ENCODE data around the gene AOX1. TPM values are rescaled to one million over a fixed set of nuclear protein-coding genes. Genes with fewer than 3 reads are reported as not detected.

The AOX1 gene
- polyA plus RNA-seq, 2 donors: 1.9 to 2.8 TPM

GRCh38 chr2:200586644-200586975, 796 bp downstream of the AOX1 start:
- 67 to 72% methylated on average over 9 of the region's 9 CpGs for WGBS, 2 donors
- H3K4me1 ChIP-seq (ENCODE audit: control insufficient read depth in 2 of 2, insufficient read depth in 2 of 2, low read length in 1 of 2): no peaks in the 10 kb centered on the region
- H3K36me3 ChIP-seq (ENCODE audit: control insufficient read depth in 2 of 2, insufficient read depth in 2 of 2, low read length in 1 of 2): no peaks in the 10 kb centered on the region
- no peaks in the 10 kb centered on the region for H3K27me3 ChIP-seq (ENCODE audit: control insufficient read depth in 1 of 2, insufficient read depth in 2 of 2, low read length in 2 of 2)
- H3K4me3 ChIP-seq (ENCODE audit: low read depth in 1 of 2, low read length in 2 of 2): no peak overlapping the region
- peak overlapping the region in 1 of 2 donors; percentile 52 for H3K27ac ChIP-seq (ENCODE audit: low read depth in 2 of 2, low read length in 1 of 2)
- H3K9me3 ChIP-seq (ENCODE audit: control insufficient read depth in 2 of 2, insufficient read depth in 1 of 2, low read depth in 1 of 2, low read length in 1 of 2): no peaks in the 10 kb centered on the region

- 83 to 93% methylated on average over 9 of the region's 9 CpGs for WGBS, 2 donors
Measured at GRCh38 chr2:200587007-200587616, 1.3 kb downstream of the AOX1 start.

GRCh38 chr2:200588076-200588678, 2.4 kb downstream of the AOX1 start:
- Histone ChIP-seq H3K4me1 (ENCODE audit: control insufficient read depth in 2 of 2, insufficient read depth in 2 of 2, low read length in 1 of 2) (no peaks in the 10 kb centered on the region), H3K4me3 (ENCODE audit: low read depth in 1 of 2, low read length in 2 of 2) (no peak overlapping the region), H3K27ac (ENCODE audit: low read depth in 2 of 2, low read length in 1 of 2) (no peak overlapping the region), H3K27me3 (ENCODE audit: control insufficient read depth in 1 of 2, insufficient read depth in 2 of 2, low read length in 2 of 2) (no peaks in the 10 kb centered on the region), H3K36me3 (ENCODE audit: control insufficient read depth in 2 of 2, insufficient read depth in 2 of 2, low read length in 1 of 2) (no peaks in the 10 kb centered on the region), H3K9me3 (ENCODE audit: control insufficient read depth in 2 of 2, insufficient read depth in 1 of 2, low read depth in 1 of 2, low read length in 1 of 2) (no peaks in the 10 kb centered on the region)
- WGBS, 2 donors: 74 to 86% methylated on average over 4 of the region's 4 CpGs

More at GRCh38 chr2:200587007-200587616, 1.3 kb downstream of the AOX1 start:
- H3K36me3 ChIP-seq (ENCODE audit: control insufficient read depth in 2 of 2, insufficient read depth in 2 of 2, low read length in 1 of 2): no peaks in the 10 kb centered on the region
- no peaks in the 10 kb centered on the region for H3K27me3 ChIP-seq (ENCODE audit: control insufficient read depth in 1 of 2, insufficient read depth in 2 of 2, low read length in 2 of 2)
- H3K9me3 ChIP-seq (ENCODE audit: control insufficient read depth in 2 of 2, insufficient read depth in 1 of 2, low read depth in 1 of 2, low read length in 1 of 2): no peaks in the 10 kb centered on the region
- H3K27ac ChIP-seq (ENCODE audit: low read depth in 2 of 2, low read length in 1 of 2): no peak overlapping the region
- no peaks in the 10 kb centered on the region for H3K4me1 ChIP-seq (ENCODE audit: control insufficient read depth in 2 of 2, insufficient read depth in 2 of 2, low read length in 1 of 2)
- no peak overlapping the region for H3K4me3 ChIP-seq (ENCODE audit: low read depth in 1 of 2, low read length in 2 of 2)

- H3K27me3 ChIP-seq (ENCODE audit: control insufficient read depth in 1 of 2, insufficient read depth in 2 of 2, low read length in 2 of 2): no peaks in the 10 kb centered on the region
- no peaks in the 10 kb centered on the region for H3K9me3 ChIP-seq (ENCODE audit: control insufficient read depth in 2 of 2, insufficient read depth in 1 of 2, low read depth in 1 of 2, low read length in 1 of 2)
- H3K4me1 ChIP-seq (ENCODE audit: control insufficient read depth in 2 of 2, insufficient read depth in 2 of 2, low read length in 1 of 2): no peaks in the 10 kb centered on the region
- peaks cover 0 to 4% of the 10 kb centered on the region in 2 donors for H3K36me3 ChIP-seq (ENCODE audit: control insufficient read depth in 2 of 2, insufficient read depth in 2 of 2, low read length in 1 of 2)
- H3K4me3 ChIP-seq (ENCODE audit: low read depth in 1 of 2, low read length in 2 of 2): no peak overlapping the region
- no peak overlapping the region for H3K27ac ChIP-seq (ENCODE audit: low read depth in 2 of 2, low read length in 1 of 2)
Measured at GRCh38 chr2:200590090-200590489, 4.3 kb downstream of the AOX1 start.

GRCh38 chr2:200591308-200591707, 5.5 kb downstream of the AOX1 start:
- Histone ChIP-seq H3K9me3 (ENCODE audit: control insufficient read depth in 2 of 2, insufficient read depth in 1 of 2, low read depth in 1 of 2, low read length in 1 of 2) (no peaks in the 10 kb centered on the region), H3K4me3 (ENCODE audit: low read depth in 1 of 2, low read length in 2 of 2) (no peak overlapping the region), H3K27me3 (ENCODE audit: control insufficient read depth in 1 of 2, insufficient read depth in 2 of 2, low read length in 2 of 2) (no peaks in the 10 kb centered on the region), H3K4me1 (ENCODE audit: control insufficient read depth in 2 of 2, insufficient read depth in 2 of 2, low read length in 1 of 2) (no peaks in the 10 kb centered on the region), H3K36me3 (ENCODE audit: control insufficient read depth in 2 of 2, insufficient read depth in 2 of 2, low read length in 1 of 2) (peaks cover 0 to 4% of the 10 kb centered on the region in 2 donors), H3K27ac (ENCODE audit: low read depth in 2 of 2, low read length in 1 of 2) (no peak overlapping the region)
- WGBS, 2 donors: 77 to 79% methylated on average over 5 of the region's 5 CpGs

- peaks cover 0 to 4% of the 10 kb centered on the region in 2 donors for H3K36me3 ChIP-seq (ENCODE audit: control insufficient read depth in 2 of 2, insufficient read depth in 2 of 2, low read length in 1 of 2)
- H3K27ac ChIP-seq (ENCODE audit: low read depth in 2 of 2, low read length in 1 of 2): no peak overlapping the region
- H3K4me3 ChIP-seq (ENCODE audit: low read depth in 1 of 2, low read length in 2 of 2): no peak overlapping the region
- H3K4me1 ChIP-seq (ENCODE audit: control insufficient read depth in 2 of 2, insufficient read depth in 2 of 2, low read length in 1 of 2): no peaks in the 10 kb centered on the region
- 35 to 52% methylated on average over 1 of the region's 1 CpG for WGBS, 2 donors
- H3K9me3 ChIP-seq (ENCODE audit: control insufficient read depth in 2 of 2, insufficient read depth in 1 of 2, low read depth in 1 of 2, low read length in 1 of 2): no peaks in the 10 kb centered on the region
- no peaks in the 10 kb centered on the region for H3K27me3 ChIP-seq (ENCODE audit: control insufficient read depth in 1 of 2, insufficient read depth in 2 of 2, low read length in 2 of 2)
Measured at GRCh38 chr2:200592406-200593075, 6.7 kb downstream of the AOX1 start.

GRCh38 chr2:200593905-200594304, 8.1 kb downstream of the AOX1 start:
- H3K27ac ChIP-seq (ENCODE audit: low read depth in 2 of 2, low read length in 1 of 2): no peak overlapping the region
- no peaks in the 10 kb centered on the region for H3K4me1 ChIP-seq (ENCODE audit: control insufficient read depth in 2 of 2, insufficient read depth in 2 of 2, low read length in 1 of 2)
- H3K4me3 ChIP-seq (ENCODE audit: low read depth in 1 of 2, low read length in 2 of 2): no peak overlapping the region
- no peaks in the 10 kb centered on the region for H3K27me3 ChIP-seq (ENCODE audit: control insufficient read depth in 1 of 2, insufficient read depth in 2 of 2, low read length in 2 of 2)
- H3K9me3 ChIP-seq (ENCODE audit: control insufficient read depth in 2 of 2, insufficient read depth in 1 of 2, low read depth in 1 of 2, low read length in 1 of 2): no peaks in the 10 kb centered on the region
- 55 to 57% methylated on average over 1 of the region's 1 CpG for WGBS, 2 donors
- peaks cover 0 to 4% of the 10 kb centered on the region in 2 donors for H3K36me3 ChIP-seq (ENCODE audit: control insufficient read depth in 2 of 2, insufficient read depth in 2 of 2, low read length in 1 of 2)

- Histone ChIP-seq H3K4me1 (ENCODE audit: control insufficient read depth in 2 of 2, insufficient read depth in 2 of 2, low read length in 1 of 2) (no peaks in the 10 kb centered on the region), H3K9me3 (ENCODE audit: control insufficient read depth in 2 of 2, insufficient read depth in 1 of 2, low read depth in 1 of 2, low read length in 1 of 2) (no peaks in the 10 kb centered on the region), H3K27ac (ENCODE audit: low read depth in 2 of 2, low read length in 1 of 2) (no peak overlapping the region), H3K36me3 (ENCODE audit: control insufficient read depth in 2 of 2, insufficient read depth in 2 of 2, low read length in 1 of 2) (peaks cover 0 to 4% of the 10 kb centered on the region in 2 donors), H3K27me3 (ENCODE audit: control insufficient read depth in 1 of 2, insufficient read depth in 2 of 2, low read length in 2 of 2) (no peaks in the 10 kb centered on the region), H3K4me3 (ENCODE audit: low read depth in 1 of 2, low read length in 2 of 2) (no peak overlapping the region)
- 55 to 73% methylated on average over 3 of the region's 3 CpGs for WGBS, 2 donors
Measured at GRCh38 chr2:200595913-200596312, 10.1 kb downstream of the AOX1 start.

GRCh38 chr2:200596774-200597570, 11.2 kb downstream of the AOX1 start:
- no peak overlapping the region for H3K4me3 ChIP-seq (ENCODE audit: low read depth in 1 of 2, low read length in 2 of 2)
- H3K4me1 ChIP-seq (ENCODE audit: control insufficient read depth in 2 of 2, insufficient read depth in 2 of 2, low read length in 1 of 2): no peaks in the 10 kb centered on the region
- WGBS, 2 donors: 68 to 74% methylated on average over 5 of the region's 5 CpGs
- no peak overlapping the region for H3K27ac ChIP-seq (ENCODE audit: low read depth in 2 of 2, low read length in 1 of 2)
- H3K36me3 ChIP-seq (ENCODE audit: control insufficient read depth in 2 of 2, insufficient read depth in 2 of 2, low read length in 1 of 2): peaks cover 0 to 4% of the 10 kb centered on the region in 2 donors
- H3K9me3 ChIP-seq (ENCODE audit: control insufficient read depth in 2 of 2, insufficient read depth in 1 of 2, low read depth in 1 of 2, low read length in 1 of 2): no peaks in the 10 kb centered on the region
- no peaks in the 10 kb centered on the region for H3K27me3 ChIP-seq (ENCODE audit: control insufficient read depth in 1 of 2, insufficient read depth in 2 of 2, low read length in 2 of 2)

Measured in esophagus (tissue), 2 donors.